HUES48 (cell line): ENCODE data around the gene SLCO3A1.

ENCODE experiments used
- H3K27ac ChIP-seq: one replicate; pipeline ENCODE4 v1.7.0; 2013; ENCODE audit warnings: low read depth, low read length, inconsistent platforms
- H3K27me3 ChIP-seq: 2 replicates; pipeline ENCODE4 v1.6.1; 2013; ENCODE audit warnings: mild to moderate bottlenecking, low read length; ENCODE audit not compliant: control insufficient read depth, insufficient read depth
- H3K36me3 ChIP-seq: 2 replicates; pipeline ENCODE4 v1.6.1; 2013; ENCODE audit warnings: low read length; ENCODE audit not compliant: control insufficient read depth, insufficient read depth
- H3K4me1 ChIP-seq: 2 replicates; pipeline ENCODE4 v1.6.1; 2013; ENCODE audit warnings: mild to moderate bottlenecking, low read length; ENCODE audit not compliant: control insufficient read depth, insufficient read depth
- H3K4me3 ChIP-seq: 2 replicates; pipeline ENCODE4 v1.5.1; 2013; ENCODE audit warnings: mild to moderate bottlenecking, low read depth, low read length
- H3K9ac ChIP-seq: 2 replicates; pipeline ENCODE4 v1.6.1; 2013; ENCODE audit warnings: mild to moderate bottlenecking, low read depth, low read length, moderate library complexity
- H3K9me3 ChIP-seq: 2 replicates; pipeline ENCODE4 v1.6.1; 2013; ENCODE audit warnings: low read length; ENCODE audit not compliant: control insufficient read depth, insufficient read depth

Gene SLCO3A1

GRCh38 chr15:92020207-92020606 lies 166.7 kb downstream of the SLCO3A1 start:
- H3K4me1 ChIP-seq = no peaks in the 10 kb centered on the region; the same call in 1 of the 2 replicates
- H3K27me3 ChIP-seq = no peaks in the 10 kb centered on the region
- H3K4me3 ChIP-seq = no peak overlapping the region
- H3K36me3 ChIP-seq = no peaks in the 10 kb centered on the region
- no peaks in the 10 kb centered on the region for H3K9me3 ChIP-seq
- no peak overlapping the region for H3K9ac ChIP-seq
- H3K27ac ChIP-seq = no peak overlapping the region

- Histone ChIP-seq H3K36me3 (no peaks in the 10 kb centered on the region), H3K27me3 (no peaks in the 10 kb centered on the region), H3K4me1 (no peaks in the 10 kb centered on the region; the same call in 1 of the 2 replicates), H3K27ac (no peak overlapping the region), H3K9ac (no peak overlapping the region), H3K9me3 (no peaks in the 10 kb centered on the region), H3K4me3 (no peak overlapping the region)
Measured at GRCh38 chr15:92020804-92021203, 167.3 kb downstream of the SLCO3A1 start.

GRCh38 chr15:92021792-92022191 lies 168.3 kb downstream of the SLCO3A1 start:
- no peaks in the 10 kb centered on the region for H3K36me3 ChIP-seq
- no peak overlapping the region for H3K4me3 ChIP-seq
- no peaks in the 10 kb centered on the region for H3K9me3 ChIP-seq
- H3K9ac ChIP-seq = no peak overlapping the region
- no peak overlapping the region for H3K27ac ChIP-seq
- no peaks in the 10 kb centered on the region for H3K27me3 ChIP-seq
- H3K4me1 ChIP-seq = no peaks in the 10 kb centered on the region; the same call in 1 of the 2 replicates

GRCh38 chr15:92023965-92024364 lies 170.5 kb downstream of the SLCO3A1 start:
- Histone ChIP-seq H3K4me3 (no peak overlapping the region), H3K9me3 (no peaks in the 10 kb centered on the region), H3K27me3 (no peaks in the 10 kb centered on the region)

GRCh38 chr15:92025706-92026270 lies 172.3 kb downstream of the SLCO3A1 start:
- Histone ChIP-seq H3K9ac (no peak overlapping the region), H3K4me3 (no peak overlapping the region), H3K9me3 (no peaks in the 10 kb centered on the region), H3K36me3 (no peaks in the 10 kb centered on the region), H3K4me1 (peaks cover 8% of the 10 kb centered on the region), H3K27me3 (no peaks in the 10 kb centered on the region), H3K27ac (no peak overlapping the region)

More at GRCh38 chr15:92023965-92024364, 170.5 kb downstream of the SLCO3A1 start:
- Histone ChIP-seq H3K27ac (no peak overlapping the region), H3K36me3 (no peaks in the 10 kb centered on the region), H3K4me1 (no peaks in the 10 kb centered on the region; the same call in 1 of the 2 replicates), H3K9ac (no peak overlapping the region)

GRCh38 chr15:92028389-92028724 lies 174.8 kb downstream of the SLCO3A1 start:
- Histone ChIP-seq H3K9me3 (no peaks in the 10 kb centered on the region), H3K4me1 (peaks cover 13% of the 10 kb centered on the region), H3K9ac (no peak overlapping the region), H3K36me3 (no peaks in the 10 kb centered on the region), H3K27me3 (no peaks in the 10 kb centered on the region), H3K27ac (no peak overlapping the region), H3K4me3 (no peak overlapping the region)

GRCh38 chr15:92029767-92030166 lies 176.3 kb downstream of the SLCO3A1 start:
- Histone ChIP-seq H3K27ac (no peak overlapping the region), H3K36me3 (no peaks in the 10 kb centered on the region), H3K4me3 (no peak overlapping the region), H3K9me3 (no peaks in the 10 kb centered on the region), H3K27me3 (no peaks in the 10 kb centered on the region), H3K4me1 (peaks cover 13% of the 10 kb centered on the region; the same call in 1 of the 2 replicates), H3K9ac (no peak overlapping the region)

GRCh38 chr15:92033314-92033713 lies 179.8 kb downstream of the SLCO3A1 start:
- H3K36me3 ChIP-seq = no peaks in the 10 kb centered on the region
- peaks cover 20% of the 10 kb centered on the region for H3K4me1 ChIP-seq
- H3K4me3 ChIP-seq = no peak overlapping the region
- no peaks in the 10 kb centered on the region for H3K9me3 ChIP-seq
- no peaks in the 10 kb centered on the region for H3K27me3 ChIP-seq
- H3K27ac ChIP-seq = no peak overlapping the region
- no peak overlapping the region for H3K9ac ChIP-seq

- Histone ChIP-seq H3K4me1 (peaks cover 20% of the 10 kb centered on the region), H3K27ac (no peak overlapping the region), H3K4me3 (no peak overlapping the region), H3K27me3 (no peaks in the 10 kb centered on the region), H3K9ac (no peak overlapping the region), H3K9me3 (no peaks in the 10 kb centered on the region), H3K36me3 (no peaks in the 10 kb centered on the region)
Measured at GRCh38 chr15:92033723-92034122, 180.2 kb downstream of the SLCO3A1 start.

- Histone ChIP-seq H3K9ac (no peak overlapping the region), H3K9me3 (no peaks in the 10 kb centered on the region), H3K36me3 (no peaks in the 10 kb centered on the region), H3K4me1 (peaks cover 20% of the 10 kb centered on the region), H3K4me3 (no peak overlapping the region), H3K27me3 (no peaks in the 10 kb centered on the region), H3K27ac (no peak overlapping the region)
Measured at GRCh38 chr15:92034227-92034626, 180.7 kb downstream of the SLCO3A1 start.

GRCh38 chr15:92035551-92035950 lies 182.0 kb downstream of the SLCO3A1 start:
- Histone ChIP-seq H3K27ac (no peak overlapping the region), H3K36me3 (no peaks in the 10 kb centered on the region), H3K27me3 (no peaks in the 10 kb centered on the region), H3K9me3 (no peaks in the 10 kb centered on the region), H3K9ac (no peak overlapping the region), H3K4me3 (no peak overlapping the region), H3K4me1 (peaks cover 15% of the 10 kb centered on the region)
